Neural cell (in vitro differentiated cells): ENCODE data around the gene NCOR1. TPM values are rescaled to one million over a fixed set of nuclear protein-coding genes. Genes with fewer than 3 reads are reported as not detected.

ENCODE experiments used
- H2AFZ ChIP-seq: fragments of 200-600, 300-800 bp; sonication (generic), shearing (Covaris generic); 2 replicates; pipeline ENCODE4 v1.6.0; 2014; ENCODE audit warnings: low read depth, mild to moderate bottlenecking, antibody characterized with exemption, low read length, moderate library complexity
- H3F3A ChIP-seq: fragments of 200-600 bp; shearing (Covaris generic); 2 replicates; pipeline ENCODE4 v1.6.1; 2016; ENCODE audit warnings: mild to moderate bottlenecking, moderate library complexity, mixed read lengths, antibody characterized with exemption, low read length; ENCODE audit not compliant: insufficient read depth, poor library complexity, severe bottlenecking
- H3K27ac ChIP-seq: fragments of 200-600, 300-800 bp; sonication (generic), shearing (Covaris generic); 2 replicates; pipeline ENCODE4 v1.5.1; 2014; ENCODE audit warnings: mild to moderate bottlenecking, low read length, moderate library complexity
- H3K27me3 ChIP-seq: fragments of 300-800, 200-600 bp; sonication (generic), shearing (Covaris generic); 2 replicates; pipeline ENCODE4 v1.6.0; 2014; ENCODE audit warnings: mild to moderate bottlenecking, low read depth, low read length, moderate library complexity; ENCODE audit not compliant: insufficient read depth
- H3K36me3 ChIP-seq: fragments of 300-800, 200-600 bp; sonication (generic), shearing (Covaris generic); 2 replicates; pipeline ENCODE4 v1.5.1; 2014; ENCODE audit warnings: mild to moderate bottlenecking, antibody characterized with exemption, low read length, moderate library complexity; ENCODE audit not compliant: insufficient read depth
- H3K4me2 ChIP-seq: fragments of 300-800, 200-600 bp; sonication (generic), shearing (Covaris generic); 2 replicates; pipeline ENCODE4 v1.6.0; 2014; ENCODE audit warnings: mild to moderate bottlenecking, low read length
- H3K4me3 ChIP-seq: fragments of 300-800, 200-600 bp; sonication (generic), shearing (Covaris generic); 2 replicates; pipeline ENCODE4 v1.5.1; 2014; ENCODE audit warnings: mild to moderate bottlenecking, low read length, moderate library complexity
- H3K79me2 ChIP-seq: fragments of 200-600 bp; shearing (Covaris generic); replicated peaks from 2 replicates; pipeline ENCODE4 v1.6.0; 2014; ENCODE audit warnings: mild to moderate bottlenecking, low read length, moderate library complexity; ENCODE audit not compliant: insufficient read depth
- H3K9ac ChIP-seq: fragments of 300-800, 200-600 bp; sonication (generic), shearing (Covaris generic); 2 replicates; pipeline ENCODE4 v1.6.1; 2016; ENCODE audit warnings: mild to moderate bottlenecking, low read length, mixed read lengths
- H3K9me2 ChIP-seq: fragments of 200-600 bp; shearing (Covaris generic); 2 replicates; pipeline ENCODE4 v1.6.1; 2016; ENCODE audit warnings: mild to moderate bottlenecking, low read length, mixed read lengths; ENCODE audit not compliant: insufficient read depth
- H3K9me3 ChIP-seq: fragments of 200-600, 300-800 bp; sonication (generic), shearing (Covaris generic); 2 replicates; pipeline ENCODE4 v1.6.1; 2016; ENCODE audit warnings: mild to moderate bottlenecking, mixed run types, low read length, moderate library complexity, mixed read lengths
- H4K20me1 ChIP-seq: fragments of 200-600 bp; shearing (Covaris generic); 2 replicates; pipeline ENCODE4 v1.6.1; 2016; ENCODE audit warnings: mild to moderate bottlenecking, mixed run types; ENCODE audit not compliant: insufficient read depth
- EP300 ChIP-seq: fragments of 450-650 bp; conservative IDR thresholded peaks from 2 replicates; pipeline ENCODE4 v1.6.1; 2014; ENCODE audit warnings: antibody characterized with exemption, mild to moderate bottlenecking, moderate library complexity; ENCODE audit not compliant: poor library complexity, severe bottlenecking
- EZH2 ChIP-seq: fragments of 200-600, 300-800 bp; shearing (Covaris generic), sonication (generic); IDR thresholded peaks from 2 replicates; pipeline ENCODE4 v1.6.1; 2014; ENCODE audit warnings: antibody characterized with exemption, low read length, borderline replicate concordance, mild to moderate bottlenecking; ENCODE audit not compliant: insufficient read depth, poor library complexity, severe bottlenecking
- MXI1 ChIP-seq: fragments of 450-650 bp; conservative IDR thresholded peaks from 2 replicates; pipeline ENCODE4 v1.6.1; 2014; ENCODE audit warnings: antibody characterized with exemption, mild to moderate bottlenecking; ENCODE audit not compliant: poor library complexity, severe bottlenecking
- POLR2AphosphoS5 ChIP-seq: IDR thresholded peaks from 2 replicates; pipeline ENCODE4 v1.6.1; 2012
- RAD21 ChIP-seq: fragments of 450-650 bp; conservative IDR thresholded peaks from 2 replicates; pipeline ENCODE4 v1.6.1; 2014; ENCODE audit warnings: antibody characterized with exemption, mild to moderate bottlenecking, moderate library complexity
- REST ChIP-seq: IDR thresholded peaks from 2 replicates; pipeline ENCODE4 v1.6.1; 2012; ENCODE audit warnings: borderline replicate concordance
- SMC3 ChIP-seq: fragments of 450-650 bp; conservative IDR thresholded peaks from 2 replicates; pipeline ENCODE4 v1.6.1; 2014; ENCODE audit warnings: antibody characterized with exemption, mild to moderate bottlenecking, moderate library complexity; ENCODE audit not compliant: poor library complexity
- TAF1 ChIP-seq: IDR thresholded peaks from 2 replicates; pipeline ENCODE4 v1.6.1; 2012; ENCODE audit warnings: low read depth
- polyA plus RNA-seq: library from polyadenylated mRNA; depleted of rRNA; stranded (reverse); fragments of >200 nt; gene quantifications from 2 replicates; pipeline ENCODE4 v1.2.3, GENCODE V29; 2014
- TF ChIP-seq, protein P1 (sequence below): fragments of 450-650 bp; IDR thresholded peaks from 2 replicates; pipeline ENCODE4 v1.5.1; 2014; ENCODE audit warnings: antibody characterized with exemption, mild to moderate bottlenecking, moderate library complexity; ENCODE audit not compliant: poor library complexity, severe bottlenecking

NCOR1 gene
- polyA plus RNA-seq, 1 donor from 2014 or later = 26.9 TPM

DNA sequence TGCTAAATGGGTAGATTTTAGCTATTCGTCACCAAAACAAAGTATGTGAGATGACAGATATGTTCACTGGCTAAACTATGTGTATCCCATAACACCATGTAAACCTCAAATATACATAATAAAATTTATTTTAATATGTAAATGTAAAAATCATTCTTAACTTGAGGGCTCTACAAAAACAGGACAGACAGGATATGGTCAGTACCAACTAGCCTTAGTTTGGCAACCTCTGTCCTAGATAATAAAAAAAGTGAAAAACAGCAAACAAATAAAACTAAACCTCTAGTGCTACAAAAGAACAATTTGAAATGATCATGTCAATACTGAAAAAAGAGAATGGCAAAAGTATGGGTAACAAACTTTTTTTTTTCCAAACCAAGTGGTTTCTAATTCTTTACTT is 33.8 kb downstream of the NCOR1 start:
- Histone ChIP-seq H3K9me2 (no peaks in the 10 kb centered on the region), H3K79me2 (peaks cover 20% of the 10 kb centered on the region), H3K9me3 (no peaks in the 10 kb centered on the region), H3K27me3 (no peaks in the 10 kb centered on the region), H3K4me2 (no peak overlapping the region), H3K4me3 (no peak overlapping the region), H2AFZ (no peak overlapping the region), H4K20me1 (no peaks in the 10 kb centered on the region), H3K9ac (no peak overlapping the region), H3F3A (no peaks in the 10 kb centered on the region), H3K36me3 (no peaks in the 10 kb centered on the region), H3K27ac (no peak overlapping the region)
- TF ChIP-seq, protein P1, sequence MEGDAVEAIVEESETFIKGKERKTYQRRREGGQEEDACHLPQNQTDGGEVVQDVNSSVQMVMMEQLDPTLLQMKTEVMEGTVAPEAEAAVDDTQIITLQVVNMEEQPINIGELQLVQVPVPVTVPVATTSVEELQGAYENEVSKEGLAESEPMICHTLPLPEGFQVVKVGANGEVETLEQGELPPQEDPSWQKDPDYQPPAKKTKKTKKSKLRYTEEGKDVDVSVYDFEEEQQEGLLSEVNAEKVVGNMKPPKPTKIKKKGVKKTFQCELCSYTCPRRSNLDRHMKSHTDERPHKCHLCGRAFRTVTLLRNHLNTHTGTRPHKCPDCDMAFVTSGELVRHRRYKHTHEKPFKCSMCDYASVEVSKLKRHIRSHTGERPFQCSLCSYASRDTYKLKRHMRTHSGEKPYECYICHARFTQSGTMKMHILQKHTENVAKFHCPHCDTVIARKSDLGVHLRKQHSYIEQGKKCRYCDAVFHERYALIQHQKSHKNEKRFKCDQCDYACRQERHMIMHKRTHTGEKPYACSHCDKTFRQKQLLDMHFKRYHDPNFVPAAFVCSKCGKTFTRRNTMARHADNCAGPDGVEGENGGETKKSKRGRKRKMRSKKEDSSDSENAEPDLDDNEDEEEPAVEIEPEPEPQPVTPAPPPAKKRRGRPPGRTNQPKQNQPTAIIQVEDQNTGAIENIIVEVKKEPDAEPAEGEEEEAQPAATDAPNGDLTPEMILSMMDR = no peak
- TF ChIP-seq TAF1 = no peak
- TF ChIP-seq SMC3 = no peak
- TF ChIP-seq REST = no peak
- TF ChIP-seq MXI1 = no peak
- no peak for TF ChIP-seq POLR2AphosphoS5
- no peak for TF ChIP-seq RAD21
- no peak for TF ChIP-seq EP300
- TF ChIP-seq EZH2 = no peak

- H3K36me3 ChIP-seq = no peaks in the 10 kb centered on the region
- H3K9ac ChIP-seq = no peak overlapping the region
- no peaks in the 10 kb centered on the region for H4K20me1 ChIP-seq
- peaks cover 35% of the 10 kb centered on the region for H3K79me2 ChIP-seq
- H2AFZ ChIP-seq = no peak overlapping the region
- no peak overlapping the region for H3K4me3 ChIP-seq
- no peaks in the 10 kb centered on the region for H3K27me3 ChIP-seq
- H3F3A ChIP-seq = no peaks in the 10 kb centered on the region
- TF ChIP-seq POLR2AphosphoS5 = no peak
- no peaks in the 10 kb centered on the region for H3K9me2 ChIP-seq
- H3K4me2 ChIP-seq = no peak overlapping the region
- no peak overlapping the region for H3K27ac ChIP-seq
- no peaks in the 10 kb centered on the region for H3K9me3 ChIP-seq
Observed at GRCh38 chr17:16178836-16179235, 36.5 kb downstream of the NCOR1 start.

GRCh38 chr17:16171613-16172012 is 43.7 kb downstream of the NCOR1 start:
- Histone ChIP-seq H3F3A (no peaks in the 10 kb centered on the region), H3K79me2 (peaks cover 19% of the 10 kb centered on the region), H3K9me2 (no peaks in the 10 kb centered on the region), H3K4me2 (no peak overlapping the region), H3K4me3 (no peak overlapping the region), H4K20me1 (no peaks in the 10 kb centered on the region), H2AFZ (no peak overlapping the region), H3K9me3 (no peaks in the 10 kb centered on the region), H3K9ac (no peak overlapping the region), H3K27ac (no peak overlapping the region), H3K27me3 (no peaks in the 10 kb centered on the region), H3K36me3 (peaks cover 5% of the 10 kb centered on the region)
- TF ChIP-seq RAD21 (no peak), REST (no peak), MXI1 (no peak), EP300 (no peak), SMC3 (no peak), POLR2AphosphoS5 (no peak), TAF1 (no peak), EZH2 (no peak)
- TF ChIP-seq, protein P1 = no peak
